ENCODE results near the gene LRPAP1. TPM values are rescaled to one million over a fixed set of nuclear protein-coding genes. Genes with fewer than 3 reads are reported as not detected.
"Not testable (repeated sequence)": the region's sequence is repeated elsewhere in the genome, so short reads cannot be mapped to it uniquely, and the experiment has no call there.

Gene LRPAP1
- total RNA-seq, 1 donor from 2014 or later, result 76.1 TPM

- H3K27me3 Mint-ChIP-seq; DNase-seq; intact Hi-C loops (cut with micrococcal nuclease); H3K9me3 Mint-ChIP-seq; H3K36me3 Mint-ChIP-seq (ENCODE audit: low read depth); H3K4me1 Mint-ChIP-seq; H3K4me3 Mint-ChIP-seq; H3K27ac Mint-ChIP-seq: not testable (repeated sequence)
Measured at GRCh38 chr4:3555459-3556070, 23.3 kb upstream of the LRPAP1 start.

- H3K27ac Mint-ChIP-seq; H3K36me3 Mint-ChIP-seq (ENCODE audit: low read depth); DNase-seq; H3K4me1 Mint-ChIP-seq; H3K9me3 Mint-ChIP-seq; H3K4me3 Mint-ChIP-seq; intact Hi-C loops (cut with micrococcal nuclease); H3K27me3 Mint-ChIP-seq: not testable (repeated sequence)
Measured at GRCh38 chr4:3551366-3551765, 19.1 kb upstream of the LRPAP1 start.

- DNase-seq, result not testable (repeated sequence)
Measured at GRCh38 chr4:3550792-3551325, 18.6 kb upstream of the LRPAP1 start.

GRCh38 chr4:3550041-3550440, 17.8 kb upstream of the LRPAP1 start:
- H3K27ac Mint-ChIP-seq; H3K9me3 Mint-ChIP-seq; DNase-seq; H3K4me1 Mint-ChIP-seq; H3K4me3 Mint-ChIP-seq; intact Hi-C loops (cut with micrococcal nuclease); H3K27me3 Mint-ChIP-seq; H3K36me3 Mint-ChIP-seq (ENCODE audit: low read depth): not testable (repeated sequence)

More at GRCh38 chr4:3550792-3551325, 18.6 kb upstream of the LRPAP1 start:
- H3K9me3 Mint-ChIP-seq; H3K36me3 Mint-ChIP-seq (ENCODE audit: low read depth); H3K4me3 Mint-ChIP-seq; H3K4me1 Mint-ChIP-seq; H3K27me3 Mint-ChIP-seq; H3K27ac Mint-ChIP-seq; intact Hi-C loops (cut with micrococcal nuclease): not testable (repeated sequence)

- H3K27me3 Mint-ChIP-seq; H3K4me1 Mint-ChIP-seq; H3K4me3 Mint-ChIP-seq; H3K9me3 Mint-ChIP-seq; intact Hi-C loops (cut with micrococcal nuclease); H3K27ac Mint-ChIP-seq; H3K36me3 Mint-ChIP-seq (ENCODE audit: low read depth); DNase-seq: not testable (repeated sequence)
Measured at GRCh38 chr4:3549694-3550001, 17.4 kb upstream of the LRPAP1 start.

GRCh38 chr4:3548991-3549693, 16.9 kb upstream of the LRPAP1 start:
- H3K4me1 Mint-ChIP-seq; H3K9me3 Mint-ChIP-seq; H3K36me3 Mint-ChIP-seq (ENCODE audit: low read depth); H3K27me3 Mint-ChIP-seq; H3K4me3 Mint-ChIP-seq; DNase-seq; H3K27ac Mint-ChIP-seq; intact Hi-C loops (cut with micrococcal nuclease): not testable (repeated sequence)

GRCh38 chr4:3546721-3547120, 14.5 kb upstream of the LRPAP1 start:
- H3K36me3 Mint-ChIP-seq (ENCODE audit: low read depth); H3K9me3 Mint-ChIP-seq; intact Hi-C loops (cut with micrococcal nuclease); H3K4me3 Mint-ChIP-seq; H3K27ac Mint-ChIP-seq; DNase-seq; H3K27me3 Mint-ChIP-seq; H3K4me1 Mint-ChIP-seq: not testable (repeated sequence)

GRCh38 chr4:3545351-3545750, 13.1 kb upstream of the LRPAP1 start:
- H3K36me3 Mint-ChIP-seq (ENCODE audit: low read depth); H3K27me3 Mint-ChIP-seq; H3K9me3 Mint-ChIP-seq; H3K27ac Mint-ChIP-seq; H3K4me3 Mint-ChIP-seq; H3K4me1 Mint-ChIP-seq; intact Hi-C loops (cut with micrococcal nuclease); DNase-seq: not testable (repeated sequence)

- H3K4me1 Mint-ChIP-seq; H3K4me3 Mint-ChIP-seq; intact Hi-C loops (cut with micrococcal nuclease); H3K27ac Mint-ChIP-seq; DNase-seq; H3K36me3 Mint-ChIP-seq (ENCODE audit: low read depth); H3K27me3 Mint-ChIP-seq; H3K9me3 Mint-ChIP-seq: not testable (repeated sequence)
Measured at GRCh38 chr4:3544259-3545025, 12.2 kb upstream of the LRPAP1 start.

- H3K4me3 Mint-ChIP-seq; H3K9me3 Mint-ChIP-seq; H3K27ac Mint-ChIP-seq; H3K4me1 Mint-ChIP-seq; H3K27me3 Mint-ChIP-seq; H3K36me3 Mint-ChIP-seq (ENCODE audit: low read depth); intact Hi-C loops (cut with micrococcal nuclease); DNase-seq: not testable (repeated sequence)
Measured at GRCh38 chr4:3543415-3543814, 11.2 kb upstream of the LRPAP1 start.

GRCh38 chr4:3538906-3539305, 6.7 kb upstream of the LRPAP1 start:
- intact Hi-C loops (cut with micrococcal nuclease), result not testable (repeated sequence)

GRCh38 chr4:3535812-3536211, 3.6 kb upstream of the LRPAP1 start:
- H3K27ac Mint-ChIP-seq; H3K4me3 Mint-ChIP-seq; DNase-seq; H3K36me3 Mint-ChIP-seq (ENCODE audit: low read depth); intact Hi-C loops (cut with micrococcal nuclease); H3K9me3 Mint-ChIP-seq: not testable (repeated sequence)
- peaks cover 13% of the 10 kb centered on the region for H3K4me1 Mint-ChIP-seq
- H3K27me3 Mint-ChIP-seq, result peaks cover 15% of the 10 kb centered on the region

More at GRCh38 chr4:3538906-3539305, 6.7 kb upstream of the LRPAP1 start:
- H3K4me1 Mint-ChIP-seq; H3K36me3 Mint-ChIP-seq (ENCODE audit: low read depth); DNase-seq; H3K9me3 Mint-ChIP-seq; H3K4me3 Mint-ChIP-seq; H3K27ac Mint-ChIP-seq: not testable (repeated sequence)
- peaks cover 12% of the 10 kb centered on the region for H3K27me3 Mint-ChIP-seq

GRCh38 chr4:3533423-3533820, 1.2 kb upstream of the LRPAP1 start:
- no peaks in the 10 kb centered on the region for H3K9me3 Mint-ChIP-seq
- peak overlapping the region; percentile 52 for H3K4me3 Mint-ChIP-seq
- H3K27me3 Mint-ChIP-seq, result peaks cover 15% of the 10 kb centered on the region
- no peak for DNase-seq
- peaks cover 19% of the 10 kb centered on the region for H3K4me1 Mint-ChIP-seq
- peaks cover 5% of the 10 kb centered on the region for H3K36me3 Mint-ChIP-seq (ENCODE audit: low read depth)
- no peak overlapping the region for H3K27ac Mint-ChIP-seq
- intact Hi-C loops (cut with micrococcal nuclease), result loop anchor here (5.0 kb wide), 4 partner anchors 241 to 1291 kb away; partner anchors contain the start of genes GRK4, HAUS3, NOP14 and POLN
